Endothelial cell (in vitro differentiated cells): ENCODE results near the gene CHST13. TPM values are rescaled to one million over a fixed set of nuclear protein-coding genes. Genes with fewer than 3 reads are reported as not detected.

ENCODE experiments used
- DNase-seq: peaks from one replicate; pipeline ENCODE4 v3.0.0; 2021; ENCODE audit warnings: low spot score
- H3K27ac Mint-ChIP-seq: one replicate; pipeline ENCODE4 v1.8.0; 2021; ENCODE audit warnings: mixed read lengths, inconsistent platforms; ENCODE audit not compliant: unreplicated experiment
- H3K27me3 Mint-ChIP-seq: one replicate; pipeline ENCODE4 v1.8.0; 2021; ENCODE audit warnings: mild to moderate bottlenecking, moderate library complexity, mixed read lengths, inconsistent platforms; ENCODE audit not compliant: unreplicated experiment
- H3K36me3 Mint-ChIP-seq: one replicate; pipeline ENCODE4 v1.8.0; 2021; ENCODE audit warnings: mild to moderate bottlenecking, low read depth, mixed read lengths, inconsistent platforms; ENCODE audit not compliant: unreplicated experiment
- H3K4me1 Mint-ChIP-seq: one replicate; pipeline ENCODE4 v1.8.0; 2021; ENCODE audit warnings: mild to moderate bottlenecking, mixed read lengths, inconsistent platforms; ENCODE audit not compliant: unreplicated experiment
- H3K4me3 Mint-ChIP-seq: one replicate; pipeline ENCODE4 v1.8.0; 2021; ENCODE audit warnings: mild to moderate bottlenecking, mixed read lengths, inconsistent platforms; ENCODE audit not compliant: unreplicated experiment
- H3K9me3 Mint-ChIP-seq: one replicate; pipeline ENCODE4 v1.8.0; 2021; ENCODE audit warnings: mixed read lengths, inconsistent platforms; ENCODE audit not compliant: unreplicated experiment
- total RNA-seq: library from RNA; stranded (reverse); fragmentation: NEBNext Ultra II Directional; extraction: Animal tissue kit (Norgen Biotek cat#: 25700); gene quantifications from one replicate; pipeline ENCODE4 v1.2.1, GENCODE V29; 2021; ENCODE audit not compliant: unreplicated experiment
- TF ChIP-seq, protein P1 (sequence below): fragments of 200-600 bp; sonication (generic); IDR thresholded peaks from one replicate; pipeline ENCODE4 v1.5.0; 2021; ENCODE audit warnings: antibody characterized with exemption; ENCODE audit not compliant: unreplicated experiment

Gene CHST13
- total RNA-seq, 1 donor from 2014 or later, result not detected

DNA sequence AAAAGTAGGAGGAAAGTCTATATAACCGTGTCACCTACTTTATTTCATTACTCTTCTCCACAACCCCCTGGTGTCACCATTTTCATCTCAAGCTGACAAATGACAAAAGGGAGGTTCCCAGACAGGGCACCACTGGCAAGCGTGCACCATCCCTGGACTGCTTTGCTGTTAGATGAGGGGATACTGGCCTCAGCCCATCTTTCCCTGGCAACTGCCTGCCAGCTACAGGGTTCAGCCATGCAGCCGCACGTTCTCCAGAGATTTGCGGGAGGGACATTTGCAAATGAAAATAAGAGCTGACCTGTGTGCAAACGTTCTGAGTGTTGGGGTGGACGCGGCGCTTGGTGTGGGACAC is 7.0 kb upstream of the CHST13 start:
- TF ChIP-seq, protein P1, sequence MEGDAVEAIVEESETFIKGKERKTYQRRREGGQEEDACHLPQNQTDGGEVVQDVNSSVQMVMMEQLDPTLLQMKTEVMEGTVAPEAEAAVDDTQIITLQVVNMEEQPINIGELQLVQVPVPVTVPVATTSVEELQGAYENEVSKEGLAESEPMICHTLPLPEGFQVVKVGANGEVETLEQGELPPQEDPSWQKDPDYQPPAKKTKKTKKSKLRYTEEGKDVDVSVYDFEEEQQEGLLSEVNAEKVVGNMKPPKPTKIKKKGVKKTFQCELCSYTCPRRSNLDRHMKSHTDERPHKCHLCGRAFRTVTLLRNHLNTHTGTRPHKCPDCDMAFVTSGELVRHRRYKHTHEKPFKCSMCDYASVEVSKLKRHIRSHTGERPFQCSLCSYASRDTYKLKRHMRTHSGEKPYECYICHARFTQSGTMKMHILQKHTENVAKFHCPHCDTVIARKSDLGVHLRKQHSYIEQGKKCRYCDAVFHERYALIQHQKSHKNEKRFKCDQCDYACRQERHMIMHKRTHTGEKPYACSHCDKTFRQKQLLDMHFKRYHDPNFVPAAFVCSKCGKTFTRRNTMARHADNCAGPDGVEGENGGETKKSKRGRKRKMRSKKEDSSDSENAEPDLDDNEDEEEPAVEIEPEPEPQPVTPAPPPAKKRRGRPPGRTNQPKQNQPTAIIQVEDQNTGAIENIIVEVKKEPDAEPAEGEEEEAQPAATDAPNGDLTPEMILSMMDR, result no peak
- Mint-ChIP-seq H3K27me3 (no peaks in the 10 kb centered on the region), H3K4me1 (no peaks in the 10 kb centered on the region), H3K36me3 (no peaks in the 10 kb centered on the region), H3K9me3 (no peaks in the 10 kb centered on the region), H3K4me3 (no peak overlapping the region), H3K27ac (no peak overlapping the region)
- no peak for DNase-seq

- H3K36me3 Mint-ChIP-seq, result no peaks in the 10 kb centered on the region
- H3K4me3 Mint-ChIP-seq, result no peak within 1 kb of the TSS
- no peaks in the 10 kb centered on the region for H3K9me3 Mint-ChIP-seq
- no peaks in the 10 kb centered on the region for H3K27me3 Mint-ChIP-seq
- no peaks in the 10 kb centered on the region for H3K4me1 Mint-ChIP-seq
- DNase-seq, result no peak
- H3K27ac Mint-ChIP-seq, result no peak within 1 kb of the TSS
- TF ChIP-seq, protein P1, result no peak
These were observed 6.5 kb upstream of the CHST13 start, which contains the start of gene UROC1 for GRCh38 chr3:126517291-126517951. Gene UROC1, minus strand, starts transcription at chr3:126517773. Its CDS starts 54 bp downstream, at chr3:126517719.

- Mint-ChIP-seq H3K27ac (no peak overlapping the region), H3K27me3 (peaks cover 3% of the 10 kb centered on the region)
These were observed 5.8 kb upstream of the CHST13 start for GRCh38 chr3:126517986-126518778.

GRCh38 chr3:126518779-126519177 is 5.2 kb upstream of the CHST13 start:
- no peaks in the 10 kb centered on the region for H3K36me3 Mint-ChIP-seq
- H3K27me3 Mint-ChIP-seq, result peaks cover 5% of the 10 kb centered on the region
- no peak overlapping the region for H3K4me3 Mint-ChIP-seq
- no peak for DNase-seq
- no peaks in the 10 kb centered on the region for H3K4me1 Mint-ChIP-seq
- H3K27ac Mint-ChIP-seq, result no peak overlapping the region
- no peaks in the 10 kb centered on the region for H3K9me3 Mint-ChIP-seq
- TF ChIP-seq, protein P1, result no peak

More at GRCh38 chr3:126517986-126518778, 5.8 kb upstream of the CHST13 start:
- Mint-ChIP-seq H3K36me3 (no peaks in the 10 kb centered on the region), H3K4me1 (no peaks in the 10 kb centered on the region), H3K4me3 (no peak overlapping the region), H3K9me3 (no peaks in the 10 kb centered on the region)
- TF ChIP-seq, protein P1, result no peak
- no peak for DNase-seq
